ENCODE results near the gene FBXO9.

DNA sequence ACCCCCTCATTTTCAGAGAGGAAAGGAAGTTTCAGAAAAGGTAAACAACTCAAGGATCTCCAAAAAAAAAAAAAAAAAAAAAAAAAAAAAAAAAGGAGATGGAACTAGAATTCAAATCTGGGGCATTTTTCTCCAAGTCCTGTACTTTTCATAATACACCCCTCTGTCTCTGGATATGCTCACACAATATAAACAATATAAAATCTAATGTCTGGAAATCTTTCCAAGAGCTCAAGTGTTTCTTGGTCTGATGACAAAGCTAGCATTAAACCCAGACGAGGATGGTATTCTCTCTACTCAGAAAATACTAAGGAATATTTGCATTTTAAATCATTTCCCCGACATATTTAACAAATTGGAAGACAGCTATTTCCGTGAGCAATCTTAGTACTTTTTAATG is 77.6 kb downstream of the FBXO9 start:
- TF ChIP-seq, protein P1, sequence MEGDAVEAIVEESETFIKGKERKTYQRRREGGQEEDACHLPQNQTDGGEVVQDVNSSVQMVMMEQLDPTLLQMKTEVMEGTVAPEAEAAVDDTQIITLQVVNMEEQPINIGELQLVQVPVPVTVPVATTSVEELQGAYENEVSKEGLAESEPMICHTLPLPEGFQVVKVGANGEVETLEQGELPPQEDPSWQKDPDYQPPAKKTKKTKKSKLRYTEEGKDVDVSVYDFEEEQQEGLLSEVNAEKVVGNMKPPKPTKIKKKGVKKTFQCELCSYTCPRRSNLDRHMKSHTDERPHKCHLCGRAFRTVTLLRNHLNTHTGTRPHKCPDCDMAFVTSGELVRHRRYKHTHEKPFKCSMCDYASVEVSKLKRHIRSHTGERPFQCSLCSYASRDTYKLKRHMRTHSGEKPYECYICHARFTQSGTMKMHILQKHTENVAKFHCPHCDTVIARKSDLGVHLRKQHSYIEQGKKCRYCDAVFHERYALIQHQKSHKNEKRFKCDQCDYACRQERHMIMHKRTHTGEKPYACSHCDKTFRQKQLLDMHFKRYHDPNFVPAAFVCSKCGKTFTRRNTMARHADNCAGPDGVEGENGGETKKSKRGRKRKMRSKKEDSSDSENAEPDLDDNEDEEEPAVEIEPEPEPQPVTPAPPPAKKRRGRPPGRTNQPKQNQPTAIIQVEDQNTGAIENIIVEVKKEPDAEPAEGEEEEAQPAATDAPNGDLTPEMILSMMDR (conservative IDR thresholded peaks at IDR 0.05): no peak
- TF ChIP-seq ZFX (IDR thresholded peaks at IDR 0.05): no peak
